H9 (cell line): ENCODE measurements around the gene SLC14A1. TPM values are rescaled to one million over a fixed set of nuclear protein-coding genes. Genes with fewer than 3 reads are reported as not detected.

ENCODE experiments used
- DNase-seq: peaks from one replicate; pipeline ENCODE4 v3.0.0-alpha.2; 2017
- H2AFZ ChIP-seq: one replicate; pipeline ENCODE4 v1.6.1; 2013; ENCODE audit warnings: mild to moderate bottlenecking, low read length, control low read depth, moderate library complexity
- H2AK5ac ChIP-seq: 2 replicates; pipeline ENCODE4 v1.6.1; 2013; ENCODE audit warnings: low read length, control low read depth, mixed read lengths; ENCODE audit not compliant: insufficient read length
- H2BK120ac ChIP-seq: one replicate; pipeline ENCODE4 v1.6.1; 2013; ENCODE audit warnings: low read depth, mild to moderate bottlenecking, low read length, control low read depth, inconsistent platforms; ENCODE audit not compliant: poor library complexity, severe bottlenecking
- H2BK12ac ChIP-seq: 2 replicates; pipeline ENCODE4 v1.6.1; 2013; ENCODE audit warnings: low read length, control low read depth, mixed read lengths, low read depth; ENCODE audit not compliant: insufficient read length
- H2BK15ac ChIP-seq: 2 replicates; pipeline ENCODE4 v1.6.1; 2013; ENCODE audit warnings: low read depth, low read length, control low read depth
- H2BK20ac ChIP-seq: one replicate; pipeline ENCODE4 v1.6.1; 2013; ENCODE audit warnings: low read depth, mild to moderate bottlenecking, low read length, control low read depth, inconsistent platforms; ENCODE audit not compliant: poor library complexity, severe bottlenecking
- H2BK5ac ChIP-seq: 2 replicates; pipeline ENCODE4 v1.6.1; 2013; ENCODE audit warnings: low read length, control low read depth, mixed read lengths; ENCODE audit not compliant: insufficient read length
- H3K14ac ChIP-seq: 2 replicates; pipeline ENCODE4 v1.6.1; 2013; ENCODE audit warnings: low read length, control low read depth; ENCODE audit not compliant: insufficient read depth
- H3K18ac ChIP-seq: 2 replicates; pipeline ENCODE4 v1.6.1; 2013; ENCODE audit warnings: low read depth, mild to moderate bottlenecking, mixed read lengths, low read length, control low read depth; ENCODE audit not compliant: insufficient read length
- H3K23ac ChIP-seq: 2 replicates; pipeline ENCODE4 v1.6.1; 2013; ENCODE audit warnings: low read length, control low read depth, mixed read lengths, low read depth; ENCODE audit not compliant: insufficient read length
- H3K23me2 ChIP-seq: 2 replicates; pipeline ENCODE4 v1.6.1; 2013; ENCODE audit warnings: low read depth, mild to moderate bottlenecking, mixed read lengths, low read length, control low read depth; ENCODE audit not compliant: insufficient read length, poor library complexity, severe bottlenecking
- H3K27ac ChIP-seq: 2 replicates; pipeline ENCODE4 v1.5.1; 2013; ENCODE audit warnings: low read length, control low read depth, mixed read lengths, low read depth; ENCODE audit not compliant: insufficient read length
- H3K27me3 ChIP-seq: 2 replicates; pipeline ENCODE4 v1.6.1; 2013; ENCODE audit warnings: low read length, control low read depth, inconsistent platforms; ENCODE audit not compliant: insufficient read depth
- H3K4ac ChIP-seq: 2 replicates; pipeline ENCODE4 v1.6.1; 2013; ENCODE audit warnings: low read depth, mild to moderate bottlenecking, control low read depth, inconsistent platforms, low read length, moderate library complexity
- H3K4me1 ChIP-seq: 2 replicates; pipeline ENCODE4 v1.6.1; 2013; ENCODE audit warnings: low read length, control low read depth, inconsistent platforms; ENCODE audit not compliant: insufficient read depth
- H3K4me2 ChIP-seq: 2 replicates; pipeline ENCODE4 v1.6.1; 2013; ENCODE audit warnings: low read length, control low read depth, mixed read lengths; ENCODE audit not compliant: insufficient read length, insufficient read depth
- H3K56ac ChIP-seq: 2 replicates; pipeline ENCODE4 v1.6.1; 2013; ENCODE audit warnings: low read depth, mild to moderate bottlenecking, mixed read lengths, low read length, control low read depth; ENCODE audit not compliant: insufficient read length
- H3K79me1 ChIP-seq: 2 replicates; pipeline ENCODE4 v1.6.1; 2013; ENCODE audit warnings: low read depth, mild to moderate bottlenecking, moderate library complexity, low read length, control low read depth, inconsistent platforms; ENCODE audit not compliant: insufficient read depth, poor library complexity, severe bottlenecking
- H3K79me2 ChIP-seq: 2 replicates; pipeline ENCODE4 v1.6.1; 2013; ENCODE audit warnings: low read length, control low read depth, inconsistent platforms; ENCODE audit not compliant: insufficient read depth
- H3K9ac ChIP-seq: 2 replicates; pipeline ENCODE4 v1.6.1; 2013; ENCODE audit warnings: low read length, control low read depth, mixed read lengths; ENCODE audit not compliant: insufficient read length; ENCODE audit errors: extremely low read depth
- H3K9me3 ChIP-seq: one replicate; pipeline ENCODE4 v1.6.1; 2013; ENCODE audit warnings: low read depth, low read length, inconsistent platforms; ENCODE audit not compliant: control insufficient read depth
- H3T11ph ChIP-seq: one replicate; pipeline ENCODE4 v1.6.1; 2013; ENCODE audit warnings: mild to moderate bottlenecking, low read length, control low read depth, inconsistent platforms
- H4K20me1 ChIP-seq: one replicate; pipeline ENCODE4 v1.6.1; 2013; ENCODE audit not compliant: control insufficient read depth, insufficient read length, insufficient read depth
- H4K5ac ChIP-seq: 2 replicates; pipeline ENCODE4 v1.6.1; 2013; ENCODE audit warnings: low read depth, mild to moderate bottlenecking, mixed read lengths, low read length, control low read depth; ENCODE audit not compliant: insufficient read length
- H4K8ac ChIP-seq: replicated peaks from 2 replicates; pipeline ENCODE4 v1.6.1; 2013; ENCODE audit warnings: low read length, control low read depth, mixed read lengths, low read depth; ENCODE audit not compliant: insufficient read length
- H4K91ac ChIP-seq: 2 replicates; pipeline ENCODE4 v1.6.1; 2013; ENCODE audit warnings: low read depth, mild to moderate bottlenecking, moderate library complexity, mixed read lengths, low read length, control low read depth; ENCODE audit not compliant: insufficient read length
- H3K27ac Mint-ChIP-seq, 3 experiments: 2 replicates in 2 of 3; 3 replicates in 1 of 3; pipeline ENCODE4 v1.8.0; 2020 to 2021; ENCODE audit warnings: mixed read lengths in 3 of 3, mild to moderate bottlenecking in 1 of 3, moderate library complexity in 1 of 3
- H3K27me3 Mint-ChIP-seq: 2 replicates; pipeline ENCODE4 v1.8.0; 2021; ENCODE audit warnings: low read depth, mild to moderate bottlenecking, moderate library complexity, mixed read lengths
- H3K36me3 Mint-ChIP-seq, 3 experiments: 2 replicates in 2 of 3; 3 replicates in 1 of 3; pipeline ENCODE4 v1.8.0; 2020 to 2021; ENCODE audit warnings: low read depth in 3 of 3, mixed read lengths in 3 of 3; ENCODE audit not compliant: insufficient read depth in 1 of 3
- H3K4me1 Mint-ChIP-seq, 2 experiments: 2 replicates each; pipeline ENCODE4 v1.8.0; 2020; ENCODE audit warnings: mixed read lengths in 2 of 2
- H3K4me3 Mint-ChIP-seq, 2 experiments: 2 replicates in 1 of 2; 3 replicates in 1 of 2; pipeline ENCODE4 v1.8.0; 2020 to 2021; ENCODE audit warnings: mild to moderate bottlenecking in 2 of 2, mixed read lengths in 2 of 2, moderate library complexity in 1 of 2
- H3K9me3 Mint-ChIP-seq, 2 experiments: 2 replicates in 1 of 2; 3 replicates in 1 of 2; pipeline ENCODE4 v1.8.0; 2020; ENCODE audit warnings: mild to moderate bottlenecking in 2 of 2, mixed read lengths in 2 of 2, moderate library complexity in 1 of 2
- CTCF ChIP-seq: fragments of 200-600 bp; sonication (generic); conservative IDR thresholded peaks from 3 replicates; pipeline ENCODE4 v1.8.0; 2021; ENCODE audit warnings: antibody characterized with exemption, mild to moderate bottlenecking
- WGBS: extraction: QIAGEN DNeasy Blood & Tissue Kit; methylation state at CpG from one replicate; pipeline ENCODE4 v1.1.7; 2013; ENCODE audit warnings: missing lambda C conversion rate, low lambda C conversion rate, mixed read lengths; ENCODE audit not compliant: insufficient read length; ENCODE audit errors: extremely low coverage; 5-methylcytosine and 5-hydroxymethylcytosine counted together
- total RNA-seq: library from RNA; stranded (reverse); gene quantifications from 2 replicates; pipeline ENCODE4 v1.2.1, GENCODE V29; 2021

Gene SLC14A1
- total RNA-seq, 1 experiment from 2014 or later, result not detected

- Histone ChIP-seq H4K8ac (no peak overlapping the region), H3K18ac (no peak overlapping the region), H2BK15ac (no peak overlapping the region), H2BK5ac (no peak overlapping the region), H3K79me1 (no peaks in the 10 kb centered on the region), H3K27me3 (no peaks in the 10 kb centered on the region), H3K23me2 (no peaks in the 10 kb centered on the region), H2BK20ac (no peak overlapping the region), H3K14ac (no peak overlapping the region), H3T11ph (no peak overlapping the region), H4K5ac (no peak overlapping the region), H2BK12ac (no peak overlapping the region), H3K9me3 (no peaks in the 10 kb centered on the region), H2BK120ac (no peak overlapping the region), H3K56ac (no peak overlapping the region), H3K4ac (no peak overlapping the region), H4K20me1 (no peaks in the 10 kb centered on the region), H3K4me2 (no peak overlapping the region), H3K27ac (no peak overlapping the region), H4K91ac (no peak overlapping the region), H3K23ac (no peak overlapping the region), H2AFZ (no peak overlapping the region), H3K79me2 (no peaks in the 10 kb centered on the region), H2AK5ac (no peak overlapping the region), H3K4me1 (no peaks in the 10 kb centered on the region; the same call in 1 of the 2 replicates), H3K9ac (no peak overlapping the region)
- Mint-ChIP-seq H3K27me3 (no peaks in the 10 kb centered on the region), H3K36me3 (no peaks in the 10 kb centered on the region), H3K9me3 (peaks cover 0 to 2% of the 10 kb centered on the region in 2 experiments; a peak in 1 of 5 replicates), H3K4me1 (peaks cover 31 to 32% of the 10 kb centered on the region in 2 experiments), H3K27ac (no peak overlapping the region), H3K4me3 (no peak overlapping the region)
- WGBS, result no CpG with 5 or more reads among the region's 6 CpGs
- TF ChIP-seq CTCF, result no peak
- no peak for DNase-seq
Observed at GRCh38 chr18:45734944-45735343, 11.0 kb downstream of the SLC14A1 start.
